ENCODE data around the gene TGFB1. TPM values are rescaled to one million over a fixed set of nuclear protein-coding genes. Genes with fewer than 3 reads are reported as not detected.

The TGFB1 gene
- total RNA-seq, 2 experiments from 2014 or later = 406 to 416 TPM

- POLR2A ChIA-PET = interaction anchor here (0.6 kb wide), 1 partner anchor 29 kb away, joined by 5 read pairs; no protein-coding TSS in a partner anchor
- ATAC-seq (ENCODE audit: poor library complexity) = no peak
- CTCF ChIA-PET = no interaction called here
- Histone ChIP-seq H3K27ac (ENCODE audit: low read depth in 1 of 2, low read length in 2 of 2) (no peak overlapping the region), H3K9me3 (ENCODE audit: control insufficient read depth in 1 of 2, insufficient read depth in 1 of 2, low read length in 2 of 2) (no peaks in the 10 kb centered on the region), H3K4me3 (ENCODE audit: low read length) (no peak overlapping the region), H3K4me1 (ENCODE audit: insufficient read depth, low read length) (peaks cover 32% of the 10 kb centered on the region), H3K27me3 (ENCODE audit: control insufficient read depth in 1 of 2, insufficient read depth in 2 of 2, low read length in 2 of 2) (no peaks in the 10 kb centered on the region), H3K36me3 (ENCODE audit: insufficient read depth, low read length) (peaks cover 76% of the 10 kb centered on the region)
- intact Hi-C loops (cut with DNase I, micrococcal nuclease) = no loop called here
- Mint-ChIP-seq H3K4me1 (ENCODE audit: low read depth) (peaks cover 42% of the 10 kb centered on the region), H3K9me3 (no peaks in the 10 kb centered on the region), H3K27ac (peak overlapping the region; percentile 26), H3K36me3 (ENCODE audit: low read depth) (peaks cover 80% of the 10 kb centered on the region), H3K4me3 (peak overlapping the region; percentile 30), H3K27me3 (no peaks in the 10 kb centered on the region)
- DNase-seq = peak in 1 of 14 experiments; percentile 31
- TF ChIP-seq, protein P1, sequence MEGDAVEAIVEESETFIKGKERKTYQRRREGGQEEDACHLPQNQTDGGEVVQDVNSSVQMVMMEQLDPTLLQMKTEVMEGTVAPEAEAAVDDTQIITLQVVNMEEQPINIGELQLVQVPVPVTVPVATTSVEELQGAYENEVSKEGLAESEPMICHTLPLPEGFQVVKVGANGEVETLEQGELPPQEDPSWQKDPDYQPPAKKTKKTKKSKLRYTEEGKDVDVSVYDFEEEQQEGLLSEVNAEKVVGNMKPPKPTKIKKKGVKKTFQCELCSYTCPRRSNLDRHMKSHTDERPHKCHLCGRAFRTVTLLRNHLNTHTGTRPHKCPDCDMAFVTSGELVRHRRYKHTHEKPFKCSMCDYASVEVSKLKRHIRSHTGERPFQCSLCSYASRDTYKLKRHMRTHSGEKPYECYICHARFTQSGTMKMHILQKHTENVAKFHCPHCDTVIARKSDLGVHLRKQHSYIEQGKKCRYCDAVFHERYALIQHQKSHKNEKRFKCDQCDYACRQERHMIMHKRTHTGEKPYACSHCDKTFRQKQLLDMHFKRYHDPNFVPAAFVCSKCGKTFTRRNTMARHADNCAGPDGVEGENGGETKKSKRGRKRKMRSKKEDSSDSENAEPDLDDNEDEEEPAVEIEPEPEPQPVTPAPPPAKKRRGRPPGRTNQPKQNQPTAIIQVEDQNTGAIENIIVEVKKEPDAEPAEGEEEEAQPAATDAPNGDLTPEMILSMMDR (IDR thresholded peaks at IDR 0.05) = no peak
These were observed 34.1 kb downstream of the TGFB1 start for GRCh38 chr19:41319500-41320184.

DNA sequence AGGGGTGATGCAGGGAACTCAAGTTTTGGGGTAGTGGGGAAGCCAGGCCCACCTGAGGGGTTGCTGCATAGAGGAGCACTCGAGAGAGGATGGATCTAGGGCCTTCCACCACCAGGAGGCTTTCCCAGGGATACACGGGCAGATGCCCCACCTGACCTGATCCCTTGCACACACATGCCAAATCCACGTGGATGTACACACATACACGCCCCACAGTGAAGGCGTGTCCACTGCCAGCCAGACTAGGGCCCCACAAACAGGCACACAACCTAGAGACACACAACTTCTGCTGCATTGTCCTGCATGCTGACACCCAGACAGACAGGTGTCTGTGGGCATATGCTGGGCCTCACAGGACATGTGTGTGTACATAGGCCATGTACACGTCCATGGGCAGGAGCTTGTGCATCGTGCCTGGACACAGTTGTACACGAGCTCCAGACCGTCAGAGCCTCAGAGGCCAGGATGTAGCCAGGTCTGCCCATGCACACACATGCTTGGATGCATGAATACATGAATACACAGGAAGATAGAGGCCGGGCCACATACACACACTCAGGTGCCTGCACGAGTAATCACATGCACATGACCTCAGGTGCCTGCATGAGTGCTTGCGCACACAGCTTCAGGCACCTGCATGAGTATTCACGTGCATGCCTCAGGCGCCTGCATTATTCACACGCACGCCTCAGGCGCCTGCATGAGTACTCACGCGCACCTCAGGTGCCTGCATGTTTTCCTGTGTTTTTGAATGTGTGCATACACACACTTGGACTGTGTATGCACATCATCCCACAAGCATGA lies 34.8 kb downstream of the TGFB1 start:
- H3K27ac ChIP-seq (ENCODE audit: low read depth in 1 of 2, low read length in 2 of 2) = no peak overlapping the region
- H3K4me1 ChIP-seq (ENCODE audit: insufficient read depth, low read length) = peaks cover 26% of the 10 kb centered on the region
- intact Hi-C loops (cut with DNase I, micrococcal nuclease) = no loop called here
- no peaks in the 10 kb centered on the region for H3K9me3 ChIP-seq (ENCODE audit: control insufficient read depth in 1 of 2, insufficient read depth in 1 of 2, low read length in 2 of 2)
- peaks cover 71% of the 10 kb centered on the region for H3K36me3 ChIP-seq (ENCODE audit: insufficient read depth, low read length)
- no peaks in the 10 kb centered on the region for H3K27me3 ChIP-seq (ENCODE audit: control insufficient read depth in 1 of 2, insufficient read depth in 2 of 2, low read length in 2 of 2)
- Mint-ChIP-seq H3K9me3 (no peaks in the 10 kb centered on the region), H3K27me3 (no peaks in the 10 kb centered on the region), H3K27ac (peak overlapping the region; percentile 26), H3K36me3 (ENCODE audit: low read depth) (peaks cover 80% of the 10 kb centered on the region), H3K4me3 (peak overlapping the region; percentile 30), H3K4me1 (ENCODE audit: low read depth) (peaks cover 34% of the 10 kb centered on the region)
- DNase-seq = peak in 2 of 14 experiments; percentile 19 to 48
- ChIA-PET CTCF (no interaction called here), POLR2A (interaction anchor here (0.6 kb wide), 2 partner anchors 29 to 59 kb away, joined by 3 to 5 read pairs; no protein-coding TSS in a partner anchor)
- H3K4me3 ChIP-seq (ENCODE audit: low read length) = no peak overlapping the region
- ATAC-seq (ENCODE audit: poor library complexity) = peak; percentile 9
- TF ChIP-seq, protein P1 (IDR thresholded peaks at IDR 0.05) = no peak

- Histone ChIP-seq H3K9me3 (ENCODE audit: control insufficient read depth in 1 of 2, insufficient read depth in 1 of 2, low read length in 2 of 2) (no peaks in the 10 kb centered on the region), H3K27me3 (ENCODE audit: control insufficient read depth in 1 of 2, insufficient read depth in 2 of 2, low read length in 2 of 2) (no peaks in the 10 kb centered on the region), H3K4me1 (ENCODE audit: insufficient read depth, low read length) (peaks cover 29% of the 10 kb centered on the region), H3K4me3 (ENCODE audit: low read length) (no peak overlapping the region), H3K27ac (ENCODE audit: low read depth in 1 of 2, low read length in 2 of 2) (no peak overlapping the region), H3K36me3 (ENCODE audit: insufficient read depth, low read length) (peaks cover 67% of the 10 kb centered on the region)
- ChIA-PET POLR2A (no interaction called here), CTCF (no interaction called here)
- Mint-ChIP-seq H3K36me3 (ENCODE audit: low read depth) (peaks cover 86% of the 10 kb centered on the region), H3K27ac (peak overlapping the region; percentile 26), H3K4me1 (ENCODE audit: low read depth) (peaks cover 50% of the 10 kb centered on the region), H3K9me3 (no peaks in the 10 kb centered on the region), H3K4me3 (peak overlapping the region; percentile 23), H3K27me3 (no peaks in the 10 kb centered on the region)
- DNase-seq = peak in 2 of 14 experiments; percentile 19 to 31
- TF ChIP-seq, protein P1 (IDR thresholded peaks at IDR 0.05) = no peak
- intact Hi-C loops (cut with DNase I, micrococcal nuclease) = no loop called here
- ATAC-seq (ENCODE audit: poor library complexity) = no peak
These were observed 37.3 kb downstream of the TGFB1 start for GRCh38 chr19:41316306-41316920.
